ENCODE results near the gene C2orf74.

Gene C2orf74

GRCh38 chr2:61167579-61167978 is 5.6 kb downstream of the C2orf74 start:
- H3K4me3 ChIP-seq (replicated peaks; ENCODE audit: low read depth, low read length): no peak overlapping the region
- DNase-seq (ENCODE audit: low read depth): no peak
- no peak for TF ChIP-seq CTCF (IDR thresholded peaks at IDR 0.05; ENCODE audit: low read length, missing control alignments)

DNA sequence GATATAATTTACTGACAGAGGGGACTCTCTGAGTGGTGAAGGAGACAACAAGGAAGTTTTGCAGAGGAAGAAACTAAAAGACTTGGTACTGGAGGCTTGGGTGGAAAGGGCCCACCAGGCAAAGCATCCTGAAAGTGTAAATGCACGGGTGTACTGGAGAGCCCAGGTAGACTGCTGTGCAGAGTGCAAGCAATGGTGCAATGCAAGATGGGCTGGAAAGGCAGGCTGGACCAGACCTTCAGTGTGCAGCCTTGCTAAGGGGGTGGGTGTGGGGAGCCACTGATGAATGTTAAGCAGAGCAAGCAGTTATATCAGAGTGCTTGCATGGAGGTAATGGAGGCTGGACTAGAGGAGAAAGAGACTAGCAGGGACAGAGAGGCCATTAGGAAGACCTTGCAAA is 10.7 kb downstream of the C2orf74 start:
- no peak for TF ChIP-seq CTCF (IDR thresholded peaks at IDR 0.05; ENCODE audit: low read length, missing control alignments)
- no peak overlapping the region for H3K4me3 ChIP-seq (replicated peaks; ENCODE audit: low read depth, low read length)
- no peak for DNase-seq (ENCODE audit: low read depth)

- TF ChIP-seq CTCF (IDR thresholded peaks at IDR 0.05; ENCODE audit: low read length, missing control alignments): no peak
- H3K4me3 ChIP-seq (replicated peaks; ENCODE audit: low read depth, low read length): no peak overlapping the region
- no peak for DNase-seq (ENCODE audit: low read depth)
Measured at GRCh38 chr2:61173116-61173515, 11.1 kb downstream of the C2orf74 start.

DNA sequence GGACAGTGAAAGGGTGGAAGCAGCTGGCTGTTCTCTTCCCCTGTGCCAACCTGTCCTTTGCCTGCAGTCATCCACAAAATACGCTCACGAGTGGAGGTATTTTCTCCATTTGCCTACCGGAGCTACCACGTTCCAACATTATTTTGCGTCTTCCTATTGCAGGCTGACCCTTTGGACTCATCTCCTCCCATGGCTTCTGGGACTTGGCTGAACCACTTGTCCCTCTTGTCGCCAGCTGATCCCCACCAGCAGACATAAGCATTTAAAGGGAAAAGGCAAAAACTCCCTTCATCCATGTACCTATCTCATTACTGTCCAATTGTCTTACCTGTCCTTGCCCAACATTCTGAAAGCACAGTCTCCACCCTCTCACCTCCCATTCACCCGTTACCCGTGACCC is 13.0 kb downstream of the C2orf74 start:
- no peak for DNase-seq (ENCODE audit: low read depth)
- TF ChIP-seq CTCF (IDR thresholded peaks at IDR 0.05; ENCODE audit: low read length, missing control alignments): no peak
- H3K4me3 ChIP-seq (replicated peaks; ENCODE audit: low read depth, low read length): no peak overlapping the region

DNA sequence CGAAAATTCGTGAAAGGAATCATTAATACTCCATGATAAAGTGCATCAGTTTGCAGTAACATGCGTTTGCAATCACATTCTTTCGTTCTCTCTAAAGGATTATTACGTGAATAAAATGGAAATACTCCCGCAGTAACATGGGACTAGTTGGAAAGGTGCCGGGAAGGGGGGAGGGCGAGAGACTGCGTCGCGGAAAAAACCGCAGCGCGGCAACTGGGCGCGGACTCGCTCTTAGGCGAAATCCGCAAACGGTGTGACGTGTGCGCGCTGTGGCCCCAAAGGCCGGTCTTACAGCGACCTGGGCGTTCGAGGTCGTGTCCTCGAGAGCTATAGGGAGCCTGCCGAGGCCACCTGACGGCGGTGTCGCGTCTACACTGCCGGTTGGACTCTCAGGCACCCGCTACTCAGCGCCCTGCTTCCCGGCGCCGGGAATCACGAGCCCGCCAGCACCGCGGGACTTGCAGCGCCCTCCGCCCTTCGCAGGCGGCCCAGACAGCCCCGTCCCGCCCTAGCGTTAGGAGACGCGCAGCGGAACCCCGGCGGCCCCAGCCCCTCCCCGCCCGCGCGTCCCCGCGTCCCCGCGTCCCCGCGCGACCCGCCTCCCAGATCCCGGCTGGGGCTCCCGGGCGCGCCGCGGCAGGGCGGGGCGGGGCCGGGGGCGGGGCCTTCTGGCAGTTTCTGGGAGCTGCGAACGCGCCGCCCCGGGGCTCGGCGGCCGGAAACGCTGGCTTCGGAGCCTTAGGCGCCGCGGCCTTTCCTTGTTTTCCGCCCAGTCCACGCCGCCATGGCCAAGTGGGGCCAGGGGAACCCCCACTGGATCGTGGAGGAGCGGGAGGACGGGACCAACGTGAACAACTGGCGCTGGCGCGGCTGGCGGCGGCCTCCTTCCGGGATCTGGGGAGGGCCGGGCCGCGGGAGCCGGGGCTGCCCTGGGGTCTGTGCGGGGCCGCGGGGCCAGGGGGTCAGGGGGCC is 15.1 kb downstream of the C2orf74 start:
- peak overlapping the region; percentile 73 for H3K4me3 ChIP-seq (replicated peaks; ENCODE audit: low read depth, low read length)
- DNase-seq (ENCODE audit: low read depth): peak; percentile 93
- TF ChIP-seq CTCF (IDR thresholded peaks at IDR 0.05; ENCODE audit: low read length, missing control alignments): no peak

DNA sequence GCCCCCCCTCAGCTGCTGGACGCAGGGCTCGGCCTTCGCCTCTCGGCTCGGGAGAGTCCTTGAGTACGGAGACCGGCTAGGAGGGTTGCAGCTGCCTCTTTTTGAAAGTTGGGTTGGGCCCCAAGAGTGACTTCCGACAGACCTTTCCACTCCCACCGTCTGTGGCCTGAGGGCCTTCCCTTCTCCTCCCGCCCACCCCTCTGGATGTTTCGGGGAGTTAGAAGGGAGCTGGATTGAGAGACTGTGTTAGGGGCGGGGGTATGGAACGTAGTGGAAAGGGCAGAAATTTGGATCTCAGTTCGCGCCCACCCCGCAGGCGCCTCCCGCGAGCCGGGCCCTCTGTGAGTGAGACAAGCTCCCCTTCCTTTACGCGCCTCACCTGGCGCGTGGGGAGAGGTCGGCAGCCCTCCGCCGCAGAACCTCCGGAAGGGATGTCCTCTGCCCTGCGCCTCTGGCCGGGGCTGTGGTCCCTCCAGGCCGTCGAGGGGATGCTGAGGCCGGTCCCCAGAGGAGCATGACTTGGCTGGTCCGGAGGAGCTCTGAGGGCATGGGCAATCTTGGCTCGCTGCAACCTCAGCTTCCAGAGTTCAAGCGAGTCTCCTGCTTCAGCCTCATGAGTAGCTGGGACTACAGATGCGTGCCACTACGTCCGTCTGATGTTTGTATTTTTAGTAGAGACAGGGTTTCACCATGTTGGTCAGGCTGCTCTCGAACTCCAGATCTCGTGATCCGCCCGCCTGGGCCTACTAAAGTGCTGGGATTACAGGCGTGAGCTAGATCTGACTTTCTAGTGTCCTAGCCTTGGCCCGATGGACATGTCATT is 15.9 kb downstream of the C2orf74 start:
- peak overlapping the region; percentile 57 for H3K4me3 ChIP-seq (replicated peaks; ENCODE audit: low read depth, low read length)
- peak; percentile 27 for DNase-seq (ENCODE audit: low read depth)
- no peak for TF ChIP-seq CTCF (IDR thresholded peaks at IDR 0.05; ENCODE audit: low read length, missing control alignments)
